Karpas-422 (cell line): ENCODE measurements around the gene LRRFIP1. TPM values are rescaled to one million over a fixed set of nuclear protein-coding genes. Genes with fewer than 3 reads are reported as not detected.

ENCODE experiments used
- DNase-seq: peaks from one replicate; pipeline ENCODE4 v3.0.0-alpha.2; 2015
- H2AFZ ChIP-seq: fragments of 200-600 bp; sonication (generic); 2 replicates; pipeline ENCODE4 v1.6.1; 2014; ENCODE audit warnings: antibody characterized with exemption, low read length, mixed read lengths
- H3K27ac ChIP-seq: fragments of 200-600 bp; sonication (generic); 2 replicates; pipeline ENCODE4 v1.5.1; 2014; ENCODE audit warnings: mild to moderate bottlenecking, low read length, moderate library complexity
- H3K27me3 ChIP-seq: fragments of 200-600 bp; sonication (generic); 2 replicates; pipeline ENCODE4 v1.6.1; 2014; ENCODE audit warnings: low read length, mixed read lengths
- H3K36me3 ChIP-seq: fragments of 200-600 bp; sonication (generic); 2 replicates; pipeline ENCODE4 v1.6.1; 2014; ENCODE audit warnings: low read length, mixed read lengths; ENCODE audit not compliant: insufficient read depth
- H3K4me1 ChIP-seq: fragments of 200-600 bp; sonication (generic); 2 replicates; pipeline ENCODE4 v1.6.1; 2014; ENCODE audit warnings: mild to moderate bottlenecking, low read length, mixed read lengths
- H3K4me2 ChIP-seq: fragments of 200-600 bp; sonication (generic); 2 replicates; pipeline ENCODE4 v1.6.1; 2014; ENCODE audit warnings: low read length, low read depth, mild to moderate bottlenecking; ENCODE audit not compliant: poor library complexity, severe bottlenecking
- H3K4me3 ChIP-seq: fragments of 200-600 bp; sonication (generic); 2 replicates; pipeline ENCODE4 v1.5.1; 2014; ENCODE audit warnings: mild to moderate bottlenecking, antibody characterized with exemption, low read length, mixed read lengths
- H3K79me2 ChIP-seq: fragments of 200-600 bp; sonication (generic); 2 replicates; pipeline ENCODE4 v1.6.1; 2014; ENCODE audit warnings: mild to moderate bottlenecking, low read length, mixed read lengths
- H3K9ac ChIP-seq: fragments of 200-600 bp; sonication (generic); 2 replicates; pipeline ENCODE4 v1.6.0; 2014; ENCODE audit warnings: low read length
- H3K9me2 ChIP-seq: fragments of 200-600 bp; sonication (generic), shearing (Covaris generic); replicated peaks from 2 replicates; pipeline ENCODE4 v1.6.0; 2014; ENCODE audit warnings: mild to moderate bottlenecking, low read length, moderate library complexity; ENCODE audit not compliant: insufficient read depth
- H3K9me3 ChIP-seq: fragments of 300-700, 200-600 bp; sonication (generic); 2 replicates; pipeline ENCODE4 v1.6.1; 2014; ENCODE audit warnings: low read length, mixed read lengths
- H4K20me1 ChIP-seq: fragments of 200-600 bp; sonication (generic); 2 replicates; pipeline ENCODE4 v1.6.1; 2014; ENCODE audit warnings: mild to moderate bottlenecking, antibody characterized with exemption, low read length, low read depth; ENCODE audit not compliant: insufficient read depth
- total RNA-seq: library from RNA; depleted of rRNA; stranded (reverse); fragments of >200 nt; shearing (Covaris generic); gene quantifications from 2 replicates; pipeline ENCODE4 v1.2.3, GENCODE V29; 2014; ENCODE audit warnings: low replicate concordance

LRRFIP1 gene
- total RNA-seq, 1 experiment from 2014 or later: 29.9 TPM

GRCh38 chr2:237708491-237708890, 81.1 kb downstream of the LRRFIP1 start:
- no peak for DNase-seq
- Histone ChIP-seq H2AFZ (no peak overlapping the region), H4K20me1 (peaks cover 24% of the 10 kb centered on the region; the same call in 1 of the 2 replicates), H3K9ac (no peak overlapping the region), H3K4me2 (no peak overlapping the region), H3K36me3 (no peaks in the 10 kb centered on the region), H3K4me3 (no peak overlapping the region), H3K9me3 (no peaks in the 10 kb centered on the region), H3K4me1 (peaks cover 13% of the 10 kb centered on the region), H3K27ac (no peak overlapping the region), H3K9me2 (no peaks in the 10 kb centered on the region), H3K79me2 (peaks cover 10% of the 10 kb centered on the region; the same call in 1 of the 2 replicates), H3K27me3 (no peaks in the 10 kb centered on the region)

GRCh38 chr2:237708961-237709360, 81.6 kb downstream of the LRRFIP1 start:
- DNase-seq: no peak
- Histone ChIP-seq H3K27me3 (no peaks in the 10 kb centered on the region), H2AFZ (no peak overlapping the region), H3K27ac (no peak overlapping the region), H4K20me1 (peaks cover 20% of the 10 kb centered on the region; the same call in 1 of the 2 replicates), H3K4me1 (peaks cover 8% of the 10 kb centered on the region), H3K9ac (no peak overlapping the region), H3K4me2 (no peak overlapping the region), H3K36me3 (no peaks in the 10 kb centered on the region), H3K9me2 (no peaks in the 10 kb centered on the region), H3K9me3 (no peaks in the 10 kb centered on the region), H3K79me2 (peaks cover 10% of the 10 kb centered on the region; the same call in 1 of the 2 replicates), H3K4me3 (no peak overlapping the region)

DNA sequence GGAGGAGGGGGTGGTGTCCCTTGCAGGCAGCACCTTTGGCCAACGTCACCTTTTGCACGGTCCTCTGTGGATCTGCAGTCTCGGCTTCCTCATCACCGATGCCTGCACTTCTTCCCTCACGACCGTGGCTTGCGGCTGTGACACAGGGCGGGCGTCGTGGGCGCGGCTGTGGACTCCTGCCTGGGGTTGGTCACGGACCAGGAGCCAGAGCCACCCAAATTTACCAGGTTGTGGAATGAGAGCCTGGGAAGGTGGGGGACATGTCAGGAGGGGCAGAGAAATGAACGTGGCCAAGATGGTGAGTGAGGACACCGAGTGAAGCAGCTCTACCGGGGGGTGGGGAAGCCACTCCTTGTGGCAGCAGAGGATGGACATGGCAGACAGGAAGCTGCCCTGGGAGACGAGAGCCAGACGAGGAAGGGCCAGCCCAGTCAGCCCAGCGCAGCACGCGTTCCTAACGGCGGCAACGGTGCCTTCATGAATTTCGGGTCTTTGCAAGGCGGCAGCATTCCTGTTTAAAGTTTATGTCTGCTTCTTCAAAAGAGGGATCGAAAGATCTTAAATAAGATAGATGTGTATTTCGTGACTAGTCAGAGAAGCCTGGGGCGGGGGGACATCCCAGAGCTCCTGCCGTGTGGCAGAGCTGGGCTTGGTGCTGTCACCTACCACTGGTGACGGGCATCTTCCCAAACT, 84.2 kb downstream of the LRRFIP1 start:
- H2AFZ ChIP-seq: no peak overlapping the region
- no peaks in the 10 kb centered on the region for H3K36me3 ChIP-seq
- DNase-seq: no peak
- 0 out of 2 replicates have a peak, but pooled peaks cover 6% of the 10 kb centered on the region for H3K79me2 ChIP-seq
- no peaks in the 10 kb centered on the region for H3K9me3 ChIP-seq
- H4K20me1 ChIP-seq: peaks cover 13% of the 10 kb centered on the region; the same call in 1 of the 2 replicates
- no peak overlapping the region for H3K4me3 ChIP-seq
- H3K4me2 ChIP-seq: no peak overlapping the region
- H3K9me2 ChIP-seq: no peaks in the 10 kb centered on the region
- H3K27ac ChIP-seq: no peak overlapping the region
- H3K27me3 ChIP-seq: no peaks in the 10 kb centered on the region
- peaks cover 8% of the 10 kb centered on the region for H3K4me1 ChIP-seq
- H3K9ac ChIP-seq: no peak overlapping the region

- Histone ChIP-seq H3K79me2 (0 out of 2 replicates have a peak, but pooled peaks cover 2% of the 10 kb centered on the region), H3K36me3 (no peaks in the 10 kb centered on the region), H3K4me1 (peaks cover 8% of the 10 kb centered on the region), H3K9ac (no peak overlapping the region), H3K27ac (no peak overlapping the region), H3K4me2 (no peak overlapping the region), H3K9me3 (no peaks in the 10 kb centered on the region), H3K9me2 (no peaks in the 10 kb centered on the region), H4K20me1 (peaks cover 5% of the 10 kb centered on the region; the same call in 1 of the 2 replicates), H2AFZ (no peak overlapping the region), H3K27me3 (no peaks in the 10 kb centered on the region), H3K4me3 (no peak overlapping the region)
- no peak for DNase-seq
Observed at GRCh38 chr2:237712477-237713377, 85.3 kb downstream of the LRRFIP1 start.

GRCh38 chr2:237714690-237715458, 87.5 kb downstream of the LRRFIP1 start:
- H3K4me1 ChIP-seq: peaks cover 8% of the 10 kb centered on the region
- DNase-seq: no peak
- H3K4me2 ChIP-seq: no peak overlapping the region
- H2AFZ ChIP-seq: no peak overlapping the region
- no peaks in the 10 kb centered on the region for H3K9me3 ChIP-seq
- H3K9ac ChIP-seq: no peak overlapping the region
- H3K36me3 ChIP-seq: no peaks in the 10 kb centered on the region
- no peaks in the 10 kb centered on the region for H3K9me2 ChIP-seq
- H4K20me1 ChIP-seq: no peaks in the 10 kb centered on the region
- H3K27me3 ChIP-seq: no peaks in the 10 kb centered on the region
- no peak overlapping the region for H3K4me3 ChIP-seq
- no peak overlapping the region for H3K27ac ChIP-seq
- no peaks in the 10 kb centered on the region for H3K79me2 ChIP-seq

DNA sequence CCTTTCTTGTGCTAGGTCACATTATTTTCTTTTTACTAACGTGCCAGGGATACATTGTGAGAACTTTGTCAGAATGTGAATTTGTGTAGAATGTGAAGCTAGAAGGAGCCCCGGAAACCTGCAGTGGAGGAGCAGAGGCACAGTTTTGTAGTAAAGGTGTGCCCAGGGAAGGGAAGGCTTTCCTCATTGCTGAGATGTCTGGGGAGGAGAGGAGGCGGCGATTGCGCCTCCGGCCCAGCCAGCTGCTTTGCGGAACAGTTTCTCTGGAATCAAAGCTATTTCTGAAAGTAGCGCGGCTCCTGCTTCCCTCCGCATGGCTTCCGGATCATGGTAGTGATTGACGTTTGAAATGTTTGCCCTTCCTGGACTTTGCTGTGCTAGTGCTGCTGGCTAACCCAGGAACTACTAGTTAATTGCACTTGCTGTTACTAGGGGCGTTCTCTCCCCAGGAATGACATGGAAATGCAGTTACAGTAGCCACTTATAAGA, 88.1 kb downstream of the LRRFIP1 start:
- H3K36me3 ChIP-seq: no peaks in the 10 kb centered on the region
- H3K27me3 ChIP-seq: no peaks in the 10 kb centered on the region
- H4K20me1 ChIP-seq: no peaks in the 10 kb centered on the region; the same call in 1 of the 2 replicates
- no peak overlapping the region for H3K27ac ChIP-seq
- no peak overlapping the region for H3K9ac ChIP-seq
- H3K4me1 ChIP-seq: peaks cover 8% of the 10 kb centered on the region
- H3K79me2 ChIP-seq: no peaks in the 10 kb centered on the region
- no peaks in the 10 kb centered on the region for H3K9me3 ChIP-seq
- H2AFZ ChIP-seq: no peak overlapping the region
- H3K4me3 ChIP-seq: no peak overlapping the region
- H3K9me2 ChIP-seq: no peaks in the 10 kb centered on the region
- no peak overlapping the region for H3K4me2 ChIP-seq
- DNase-seq: no peak

GRCh38 chr2:237716011-237716410, 88.6 kb downstream of the LRRFIP1 start:
- H3K27me3 ChIP-seq: no peaks in the 10 kb centered on the region
- H3K9ac ChIP-seq: no peak overlapping the region
- no peak overlapping the region for H3K27ac ChIP-seq
- DNase-seq: no peak
- H3K4me3 ChIP-seq: no peak overlapping the region
- H3K4me2 ChIP-seq: no peak overlapping the region
- no peaks in the 10 kb centered on the region for H3K9me3 ChIP-seq
- H3K4me1 ChIP-seq: peaks cover 8% of the 10 kb centered on the region
- H4K20me1 ChIP-seq: peaks cover 1% of the 10 kb centered on the region; the same call in 1 of the 2 replicates
- H3K79me2 ChIP-seq: no peaks in the 10 kb centered on the region
- H3K9me2 ChIP-seq: no peaks in the 10 kb centered on the region
- no peak overlapping the region for H2AFZ ChIP-seq
- H3K36me3 ChIP-seq: no peaks in the 10 kb centered on the region
